ENCODE data around the gene PECR.
"Not testable (repeated sequence)": the region's sequence is repeated elsewhere in the genome, so short reads cannot be mapped to it uniquely, and the experiment has no call there.

PECR gene

DNA sequence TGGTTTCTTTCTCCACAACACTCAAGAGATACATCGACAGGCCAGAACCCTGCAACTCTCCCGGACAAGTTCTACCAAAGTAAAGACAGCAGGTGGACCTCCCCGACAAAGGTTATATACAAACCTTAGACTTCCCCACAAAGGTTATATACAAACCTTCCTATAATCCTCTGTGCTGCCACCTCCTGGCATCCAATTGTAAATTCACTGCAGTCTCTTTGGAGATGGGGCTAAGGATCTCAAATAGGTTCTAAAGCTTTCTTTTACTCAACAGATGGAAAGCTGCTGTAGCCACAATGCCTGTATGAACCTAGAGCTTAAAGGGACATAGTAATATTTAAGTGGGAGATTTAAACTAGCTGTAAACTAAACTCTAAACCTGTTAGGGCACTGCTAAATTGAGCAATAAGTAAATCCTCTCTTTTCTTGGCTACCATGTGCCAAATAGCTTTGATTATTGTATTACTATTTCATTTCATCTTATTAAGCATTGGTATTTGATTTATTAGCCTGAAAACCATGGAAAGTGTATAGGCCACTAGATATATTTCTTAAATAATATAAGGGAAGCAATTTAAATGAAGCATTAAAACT is 58.5 kb downstream of the PECR start:
- peak; percentile 62 for DNase-seq

DNA sequence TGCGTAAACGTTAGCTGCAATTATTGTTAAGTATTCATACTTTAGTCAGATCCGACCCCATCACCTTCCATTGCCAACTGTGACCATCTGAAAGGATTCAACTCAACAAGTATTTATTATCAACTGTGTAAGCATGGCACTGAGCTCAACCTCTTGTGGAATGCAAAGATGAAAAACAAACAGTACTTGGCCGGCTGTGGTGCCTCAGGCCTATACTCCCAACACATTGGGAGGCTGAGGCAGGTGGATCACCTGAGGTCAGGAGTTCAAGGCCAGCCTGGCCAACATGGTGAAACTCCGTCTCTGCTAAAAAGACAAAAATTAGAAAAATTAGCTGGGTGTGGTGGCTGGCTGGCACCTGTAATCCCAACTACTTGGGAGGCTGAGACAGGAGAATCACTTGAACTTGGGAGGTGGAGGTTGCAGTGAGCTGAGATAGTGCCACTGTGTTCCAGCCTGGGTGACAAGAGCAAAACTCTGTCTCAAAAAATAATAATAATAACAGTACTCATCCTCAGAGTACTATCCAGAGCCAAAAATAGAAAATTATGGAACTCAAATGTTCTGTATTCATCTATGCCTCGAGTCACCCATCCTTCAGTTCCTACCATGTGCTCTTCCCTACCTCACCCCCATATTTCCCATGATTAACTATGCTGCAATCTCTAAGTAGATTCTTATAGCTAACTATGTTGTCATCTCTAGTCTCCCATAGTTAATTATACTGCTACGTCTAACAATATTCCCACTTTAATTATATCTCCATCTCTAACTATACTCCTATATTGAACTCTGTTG is 59.6 kb downstream of the PECR start:
- no peak for DNase-seq

DNA sequence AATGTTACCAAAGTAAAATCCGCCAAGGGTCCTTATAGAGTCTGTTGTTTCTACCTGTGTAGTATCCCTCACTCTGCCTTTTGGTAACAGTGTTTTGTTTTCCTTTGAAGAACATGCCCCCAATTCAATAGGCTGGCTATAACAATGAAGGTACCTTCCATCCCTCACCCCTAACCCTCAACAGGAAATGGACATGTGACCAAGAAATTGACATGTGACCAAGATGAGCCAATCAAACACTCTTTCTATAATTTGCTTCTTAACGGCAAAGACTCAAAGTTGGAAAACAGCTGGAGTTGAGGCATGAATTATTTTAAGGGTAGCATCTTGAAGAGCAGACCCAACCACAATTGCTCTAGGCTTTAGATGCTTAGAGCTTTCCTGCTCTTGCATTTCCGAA is 62.9 kb downstream of the PECR start:
- no peak for DNase-seq

DNA sequence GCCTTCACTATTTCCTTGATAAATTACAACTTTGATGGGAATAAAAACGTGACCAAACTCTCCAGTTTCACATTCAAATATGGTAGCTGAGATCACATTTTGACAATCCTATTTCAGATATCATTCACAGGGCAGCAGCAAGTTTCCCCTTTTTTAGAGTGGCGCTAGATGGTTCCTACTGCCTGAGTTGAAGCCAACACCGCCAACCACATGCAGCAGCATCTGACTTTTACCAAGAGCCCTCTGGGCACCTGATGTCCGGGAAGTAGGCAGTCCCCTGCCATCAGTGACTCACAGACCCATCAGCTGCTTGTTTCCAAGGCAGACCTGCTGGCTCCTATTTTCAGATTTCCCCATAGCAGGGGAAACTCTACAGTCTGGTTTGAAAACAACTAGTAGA is 64.2 kb downstream of the PECR start:
- peak; percentile 30 for DNase-seq

DNA sequence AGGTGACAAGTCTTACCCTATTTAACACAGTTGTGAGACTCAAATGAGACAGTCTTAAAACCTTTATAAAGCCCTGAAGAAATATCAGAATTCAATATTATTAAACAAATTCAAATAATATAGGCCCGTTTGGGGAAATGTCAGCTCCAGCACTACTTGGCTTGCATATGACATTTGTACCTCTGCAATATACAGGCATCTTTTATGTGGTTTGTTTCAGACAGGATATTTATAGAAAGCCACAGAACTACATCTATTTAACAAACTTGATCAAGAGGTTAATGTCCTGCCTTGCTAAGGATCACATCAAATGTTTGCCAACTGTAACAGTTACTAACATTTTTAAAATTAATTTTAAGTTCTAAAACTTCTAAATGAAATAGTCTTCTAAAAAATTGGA is 65.0 kb downstream of the PECR start:
- no peak for DNase-seq

DNA sequence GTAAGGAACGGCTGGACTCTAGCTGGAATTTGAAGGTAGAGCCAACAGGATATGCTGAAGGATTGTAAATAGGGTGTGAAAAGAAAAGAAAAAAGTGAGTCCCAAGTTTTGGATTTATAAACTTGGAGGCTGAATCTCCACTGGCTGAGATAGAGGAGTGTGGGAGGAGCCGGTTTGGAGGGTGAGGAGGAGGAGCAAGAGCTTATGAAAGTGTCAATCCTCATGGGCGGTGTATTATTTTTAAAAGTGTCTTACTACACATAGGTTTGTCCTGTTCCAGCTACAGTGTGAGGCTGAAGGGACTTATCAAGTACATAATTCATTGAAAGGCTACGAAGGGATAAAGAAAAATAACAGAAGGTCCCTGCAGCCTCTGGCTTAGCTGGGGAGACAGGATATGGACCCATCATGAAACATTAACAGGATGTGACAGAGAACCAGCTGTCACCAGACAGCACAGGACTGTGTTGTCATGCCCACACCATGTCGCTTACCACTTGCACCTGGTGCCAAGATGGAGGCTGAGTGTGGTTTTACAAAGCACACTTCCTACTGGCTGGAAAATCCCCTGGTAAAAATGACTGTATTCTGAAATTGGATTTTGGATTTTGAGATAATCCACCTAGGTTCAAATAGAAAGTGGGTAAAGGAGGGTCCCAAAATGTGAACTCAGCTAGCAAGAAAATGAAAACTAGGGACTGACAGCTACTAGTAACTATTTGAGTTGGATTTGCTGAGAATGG is 65.7 kb downstream of the PECR start:
- peak; percentile 48 for DNase-seq

DNA sequence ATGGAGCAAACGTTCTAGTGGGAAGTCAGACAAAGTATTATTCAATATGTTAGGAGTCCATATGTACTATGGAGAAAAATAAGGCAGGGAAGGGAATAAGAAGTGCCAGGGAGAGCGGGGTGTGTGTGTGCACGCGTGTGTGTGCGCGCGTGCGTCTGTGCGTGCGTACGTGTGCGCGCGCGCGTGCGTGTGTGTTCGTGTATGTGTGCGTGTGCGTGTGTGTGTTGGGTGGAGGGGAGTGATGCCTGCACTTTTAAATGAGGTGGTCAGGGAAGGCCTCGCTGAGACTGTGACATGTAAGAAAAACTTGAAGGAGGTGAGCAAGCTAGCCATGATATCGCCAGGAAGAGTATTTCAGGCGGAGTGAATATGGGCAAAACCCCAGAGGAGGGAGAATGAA is 66.6 kb downstream of the PECR start:
- no peak for DNase-seq

DNA sequence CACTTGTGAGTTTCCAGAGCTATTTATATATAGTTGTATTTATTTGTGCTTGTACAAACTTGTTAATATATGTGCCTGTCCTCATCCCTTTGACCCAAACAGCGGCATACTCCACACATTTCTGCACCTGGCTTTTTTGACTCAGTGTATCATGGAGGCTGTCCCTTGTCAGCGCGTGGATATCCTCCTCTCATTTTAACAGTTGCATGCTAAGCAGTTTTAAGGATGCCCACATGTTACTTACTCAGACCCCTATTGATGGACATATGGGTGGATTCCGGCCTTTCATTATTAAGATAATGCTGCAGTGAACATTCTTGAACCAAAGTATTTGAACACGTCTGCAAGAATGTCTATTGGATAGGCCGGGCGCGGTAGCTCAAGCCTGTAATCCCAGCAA is 67.6 kb downstream of the PECR start:
- no peak for DNase-seq

DNA sequence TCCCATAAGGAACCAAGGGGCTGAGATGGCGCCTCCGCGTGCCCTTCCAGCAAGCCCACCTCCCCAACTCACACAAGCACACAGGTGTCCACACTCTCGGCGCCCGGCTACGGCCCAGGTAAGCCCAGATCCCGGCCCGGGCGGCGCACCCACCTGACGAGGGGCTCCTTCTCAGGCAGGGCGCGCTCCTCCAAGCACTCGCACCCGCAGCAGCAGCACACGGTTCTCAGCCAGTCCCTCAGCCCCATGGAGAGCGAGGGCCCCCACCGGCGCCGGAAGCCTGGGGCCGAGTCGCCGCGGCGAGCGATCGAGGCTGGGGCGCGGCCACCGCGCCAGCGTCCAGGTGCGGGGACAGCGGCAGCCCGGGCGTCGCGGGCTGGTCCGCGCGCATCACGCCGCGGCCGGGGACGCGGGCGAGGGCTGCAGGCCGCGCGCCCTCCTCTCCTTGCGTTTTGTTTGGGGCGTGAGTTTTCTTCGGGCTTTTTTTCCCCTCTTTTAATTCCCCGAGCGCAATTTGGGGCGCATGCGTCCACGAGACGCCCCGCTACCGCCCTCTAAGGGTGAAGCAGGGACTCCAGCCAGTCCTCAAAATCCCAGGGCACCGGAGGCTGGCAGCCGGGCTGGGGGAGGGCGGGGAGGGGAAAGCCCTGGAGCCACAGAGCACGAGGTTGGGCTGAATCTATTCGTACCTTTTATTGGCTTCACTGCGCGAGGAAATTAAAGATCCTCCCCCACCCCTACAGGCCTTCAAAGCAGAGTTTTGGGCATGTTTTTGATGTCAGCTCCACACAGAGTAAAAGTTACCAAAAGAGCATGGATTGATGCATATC is 68.3 kb downstream of the PECR start, which contains the start of gene MREG:
MREG (minus strand) TSS at position 472 of the 830 bp plus-strand sequence; CDS start at position 248, 224 bp downstream.
- DNase-seq, result peak; percentile 85

DNA sequence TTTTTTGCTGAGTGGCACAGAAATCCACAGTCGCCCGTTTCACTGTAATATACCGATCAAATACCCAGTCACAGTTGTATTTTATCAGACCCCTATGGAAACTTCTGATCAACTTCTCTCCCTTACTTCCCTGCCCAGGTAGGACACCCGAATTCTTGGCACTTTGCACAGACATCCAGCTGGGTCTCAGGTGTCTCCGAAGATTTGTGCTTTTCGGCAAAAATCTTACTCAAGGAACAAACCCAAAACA is 68.9 kb downstream of the PECR start:
- DNase-seq, result no peak

DNA sequence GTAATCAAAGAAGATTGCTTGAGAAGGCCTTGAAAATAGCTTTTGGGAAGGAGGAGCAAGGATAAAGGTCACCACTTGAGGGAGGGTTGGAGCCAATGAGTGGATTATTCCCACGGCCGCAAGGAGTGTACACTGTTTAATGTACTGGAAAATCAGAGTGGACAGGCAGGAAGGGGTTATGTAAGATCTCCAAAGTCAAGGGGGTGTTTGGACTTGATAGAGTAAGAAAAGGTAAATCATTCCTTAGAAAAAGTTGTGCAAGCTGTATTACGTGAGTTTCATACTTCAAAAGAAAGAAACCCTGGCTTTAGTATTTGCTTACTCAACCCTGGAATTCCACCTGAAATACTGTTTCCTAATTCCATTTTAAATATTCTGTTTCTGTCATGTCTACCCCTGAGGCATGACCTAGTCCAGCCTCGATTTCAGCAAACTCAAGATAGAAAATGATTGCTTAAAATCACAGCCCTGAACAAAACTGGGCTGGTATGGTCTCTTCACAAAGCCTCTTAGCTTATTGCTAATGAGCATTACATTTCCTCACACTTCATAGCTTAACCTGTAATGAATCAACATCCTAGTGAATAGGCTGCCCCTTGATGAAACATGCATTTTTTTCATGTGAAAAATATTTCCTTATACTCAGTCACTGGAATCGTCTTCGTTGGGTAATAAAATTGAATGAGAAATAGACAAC is 69.3 kb downstream of the PECR start:
- no peak for DNase-seq

DNA sequence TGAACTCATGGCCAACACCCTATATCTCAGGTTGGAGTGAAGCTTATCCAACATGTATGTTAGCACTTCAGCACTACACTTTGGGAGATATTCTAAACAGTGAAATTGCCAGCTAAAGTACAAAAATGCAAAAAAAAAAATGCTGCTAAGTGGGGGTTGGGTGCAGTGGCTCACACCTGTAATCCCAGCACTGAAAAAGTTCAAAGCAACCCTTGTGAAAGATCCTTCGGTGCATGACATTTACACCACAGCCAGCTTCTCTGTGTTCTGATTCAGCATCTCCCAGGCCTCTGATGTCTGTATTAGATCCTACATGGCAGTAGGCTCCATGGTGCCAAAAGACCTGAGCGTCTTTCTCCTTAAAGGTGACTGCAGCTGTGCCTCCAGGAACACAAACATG is 72.4 kb downstream of the PECR start:
- DNase-seq, result not testable (repeated sequence)

DNA sequence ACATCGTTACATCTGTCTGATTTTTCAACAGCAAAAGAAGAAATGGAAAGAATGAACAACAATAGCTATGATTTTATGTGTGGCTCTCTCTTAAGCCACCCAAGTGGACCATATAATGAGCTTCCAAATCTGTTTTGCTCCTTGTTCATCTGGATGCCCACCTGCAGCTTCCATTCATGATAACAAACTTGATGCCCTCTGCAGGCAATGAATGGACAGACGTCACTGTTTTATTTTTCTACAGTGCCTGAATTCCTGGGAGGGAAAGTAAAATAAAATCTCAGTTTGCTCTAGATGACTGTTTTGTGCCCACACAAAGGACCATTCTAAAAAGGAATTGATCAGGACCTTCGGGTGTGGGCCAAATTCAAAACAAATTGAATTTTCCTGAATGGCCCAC is 73.2 kb downstream of the PECR start:
- no peak for DNase-seq

DNA sequence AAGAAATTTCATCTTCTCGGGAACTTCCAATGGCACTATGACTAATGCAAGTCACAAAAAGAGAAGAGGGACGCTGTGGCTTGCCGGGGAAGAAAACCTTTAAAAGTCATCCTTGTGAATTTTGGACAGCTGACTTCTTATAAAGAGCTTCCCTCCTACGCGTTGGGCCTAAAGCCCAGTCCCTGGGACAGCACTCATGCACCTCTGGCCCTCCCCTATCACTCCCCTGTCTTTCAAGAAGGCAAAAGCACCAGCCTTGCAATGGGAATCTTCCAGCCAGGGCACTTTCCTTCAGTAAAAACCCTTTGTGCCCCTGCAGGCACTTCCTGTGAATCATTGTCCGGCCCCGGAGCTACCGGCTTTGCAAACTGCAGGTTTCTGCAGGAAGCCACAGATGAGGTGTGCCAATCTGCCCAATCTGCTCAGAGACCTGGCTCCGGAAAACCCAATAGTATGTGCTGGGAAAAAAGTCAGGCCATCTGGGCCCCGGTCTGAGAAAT is 75.4 kb downstream of the PECR start:
- DNase-seq, result peak; percentile 48

DNA sequence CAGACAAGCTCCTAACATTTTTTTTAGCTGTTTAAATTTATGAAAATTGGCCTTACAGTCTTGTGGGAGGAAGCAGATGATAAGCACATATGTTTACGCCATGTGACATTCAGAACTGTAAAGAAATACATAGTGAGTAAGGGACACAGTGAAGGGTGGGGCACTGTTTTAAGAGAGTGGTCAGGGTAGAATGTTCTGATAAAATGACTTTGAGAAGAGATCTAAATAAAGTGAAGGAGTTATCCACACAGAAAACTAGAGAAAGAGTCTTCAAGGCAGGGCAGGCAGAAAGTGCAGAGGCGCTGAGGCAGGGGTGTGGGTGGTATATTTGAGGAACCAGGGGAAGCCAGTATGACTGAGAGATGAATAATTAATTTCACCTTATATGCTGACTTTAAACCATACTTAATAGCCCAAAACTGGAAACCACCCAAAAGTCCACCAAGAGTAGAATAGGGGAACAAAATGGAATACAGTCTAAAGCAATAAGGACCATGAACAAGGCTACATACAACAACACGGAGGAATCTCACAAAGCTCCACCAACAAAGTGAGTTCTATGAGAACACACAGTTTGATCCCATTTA is 76.8 kb downstream of the PECR start:
- no peak for DNase-seq

DNA sequence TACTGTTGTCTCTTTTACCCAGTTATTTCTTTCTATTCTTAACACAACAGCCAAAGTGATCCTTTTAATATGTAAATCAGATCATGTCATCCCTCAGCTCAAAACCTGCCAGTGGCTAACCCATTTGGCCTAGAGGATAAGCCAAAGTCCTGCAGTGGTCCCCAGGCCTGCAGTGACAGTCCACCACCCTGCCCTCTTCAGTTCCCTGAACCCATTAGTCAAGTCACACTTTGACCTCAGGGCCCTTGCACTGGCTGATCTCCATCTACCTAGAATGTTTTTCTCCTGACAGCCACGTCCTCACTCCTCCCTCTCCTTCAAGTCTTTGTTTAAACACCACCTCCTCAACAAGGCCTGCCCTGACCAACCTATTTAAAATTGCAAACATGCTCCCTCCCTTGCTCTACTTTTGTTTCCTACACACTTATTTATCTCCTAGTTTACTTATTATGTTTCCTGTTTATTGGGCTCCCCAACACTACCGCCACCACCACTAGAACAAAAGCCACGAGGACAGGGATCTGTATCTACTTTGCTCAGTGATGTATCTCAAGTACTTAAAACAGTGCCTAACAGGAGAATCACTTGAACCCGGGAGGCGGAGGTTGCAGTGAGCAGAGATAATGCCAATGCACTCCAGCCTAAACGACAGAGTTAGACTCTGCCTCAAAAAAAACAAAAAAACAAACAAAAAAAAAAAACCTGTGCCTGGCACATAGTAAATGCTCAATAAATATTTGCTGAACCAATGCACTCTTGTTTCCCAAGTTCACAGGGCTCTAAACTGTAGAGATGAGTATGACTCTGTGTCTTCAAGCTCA is 77.5 kb downstream of the PECR start:
- DNase-seq, result no peak

DNA sequence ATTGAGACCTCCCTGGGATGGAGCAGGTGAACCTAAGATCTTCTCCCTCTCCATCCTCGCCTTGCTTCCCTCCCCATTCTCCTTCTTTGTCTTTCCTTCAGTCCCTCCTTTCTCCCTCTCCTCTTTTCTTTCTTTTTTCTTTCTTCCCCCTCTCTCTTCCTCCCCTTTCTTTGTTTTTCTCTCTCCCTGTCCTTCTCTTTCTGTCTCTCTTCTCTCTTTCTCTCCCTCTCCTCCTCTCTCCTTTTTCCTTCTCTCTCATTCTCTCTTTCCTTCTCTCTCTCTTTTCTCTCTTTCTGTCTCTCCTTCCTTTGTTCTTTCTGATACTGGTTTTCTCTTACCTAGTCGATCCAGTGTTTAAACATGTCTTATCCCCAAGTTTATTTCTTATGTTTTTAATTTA is 78.9 kb downstream of the PECR start:
- DNase-seq, result no peak

DNA sequence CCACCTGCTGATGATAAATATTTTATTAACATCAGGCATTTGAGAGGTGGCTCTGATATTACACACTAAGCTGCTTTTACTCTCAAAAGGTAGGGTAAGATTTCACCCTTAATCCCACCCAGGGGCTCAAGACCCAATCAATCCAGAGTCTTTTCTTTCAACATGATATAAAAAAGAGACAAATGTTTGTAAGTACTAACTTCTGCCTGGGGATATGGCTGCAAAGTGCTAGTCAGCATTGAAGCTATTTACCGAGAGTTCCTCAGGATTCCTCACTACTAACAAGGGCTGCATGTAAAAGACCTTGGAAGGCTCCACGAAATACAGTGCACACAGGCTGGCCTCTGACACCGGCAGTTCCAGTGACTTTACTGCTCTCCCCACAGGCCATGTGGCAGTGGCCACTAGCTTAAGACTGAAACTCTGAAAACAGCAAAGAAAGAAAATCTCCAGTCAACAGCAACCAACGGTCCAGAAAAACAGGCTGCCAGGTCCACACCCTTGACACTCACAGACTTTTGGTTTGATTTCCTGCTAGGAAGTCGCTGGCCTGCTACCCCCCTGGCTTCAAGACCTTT is 79.4 kb downstream of the PECR start:
- DNase-seq, result no peak

DNA sequence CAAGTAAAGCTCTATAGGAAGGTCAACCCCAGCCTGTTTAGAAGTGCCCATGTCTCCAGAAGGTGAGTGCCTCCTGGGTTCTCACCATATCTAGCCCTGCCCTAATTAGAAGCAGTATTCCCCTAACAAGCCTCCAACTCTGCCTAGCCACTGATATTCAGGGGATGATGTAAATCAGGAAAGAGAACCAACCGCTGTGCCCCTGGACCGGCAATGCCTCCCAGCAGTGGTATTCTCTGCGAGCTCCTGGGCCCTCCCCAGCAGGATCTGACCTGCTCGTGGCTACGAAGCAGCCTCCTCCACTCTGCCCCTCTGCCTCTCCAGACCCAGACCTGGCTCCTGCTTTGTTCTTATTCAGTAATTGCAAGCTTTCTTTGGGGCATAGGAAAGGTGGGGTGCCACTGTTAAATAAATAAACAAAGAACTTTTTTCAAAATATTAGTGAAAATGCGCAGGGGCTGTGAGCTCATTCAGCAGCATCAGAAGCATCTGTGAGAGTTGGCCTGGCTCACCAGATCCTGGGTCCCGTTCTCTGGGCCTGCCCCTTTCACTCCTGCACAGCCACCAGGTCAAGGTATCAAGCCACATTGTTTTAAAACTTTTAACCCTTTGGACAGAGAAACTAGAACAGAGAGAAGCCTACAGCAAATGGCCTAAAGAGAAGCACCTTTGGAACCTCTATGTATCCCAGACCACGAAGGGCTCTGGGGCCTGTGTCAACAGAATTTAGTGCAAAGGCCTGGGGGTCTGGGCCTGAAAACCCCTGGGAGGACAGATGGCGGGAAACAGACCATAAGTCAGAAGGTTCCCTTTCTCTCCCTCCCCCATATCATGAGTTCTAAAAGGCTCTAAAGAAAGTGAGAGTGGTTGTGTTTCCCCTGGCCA is 80.2 kb downstream of the PECR start:
- no peak for DNase-seq

DNA sequence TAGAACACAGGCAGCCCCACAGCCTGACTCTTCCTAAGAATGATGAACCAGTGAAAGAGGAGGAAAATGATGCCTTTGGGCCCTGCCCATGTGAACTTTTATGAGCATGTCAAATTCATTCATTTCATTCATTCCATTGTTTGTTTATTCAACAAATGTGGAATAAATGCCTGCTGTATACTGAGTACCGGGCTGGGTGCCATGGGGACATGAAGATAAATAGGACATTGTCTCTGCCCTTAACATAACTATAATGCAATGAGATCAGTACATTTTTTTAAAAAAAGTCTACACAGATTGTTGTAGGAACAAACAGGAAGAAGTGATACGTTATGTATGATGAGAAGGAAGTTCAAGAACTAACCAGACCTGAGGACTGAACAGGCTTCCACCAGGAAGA is 83.0 kb downstream of the PECR start:
- DNase-seq, result no peak
